Fibroblast of gingiva (primary cell): ENCODE data around the gene TOMM5.
A peak's percentile ranks its signal among the peaks of the same experiment; 100 is the strongest.
"Not testable (repeated sequence)": the region's sequence is repeated elsewhere in the genome, so short reads cannot be mapped to it uniquely, and the experiment has no call there.

Source experiments
- DNase-seq: peaks from one replicate; pipeline ENCODE4 v3.0.0-alpha.2; 2011; ENCODE audit warnings: low read depth

The TOMM5 gene

GRCh38 chr9:37611961-37612360 lies 19.6 kb upstream of the TOMM5 start:
- no peak for DNase-seq

- no peak for DNase-seq
These were observed 18.6 kb upstream of the TOMM5 start for GRCh38 chr9:37611014-37611413.

DNA sequence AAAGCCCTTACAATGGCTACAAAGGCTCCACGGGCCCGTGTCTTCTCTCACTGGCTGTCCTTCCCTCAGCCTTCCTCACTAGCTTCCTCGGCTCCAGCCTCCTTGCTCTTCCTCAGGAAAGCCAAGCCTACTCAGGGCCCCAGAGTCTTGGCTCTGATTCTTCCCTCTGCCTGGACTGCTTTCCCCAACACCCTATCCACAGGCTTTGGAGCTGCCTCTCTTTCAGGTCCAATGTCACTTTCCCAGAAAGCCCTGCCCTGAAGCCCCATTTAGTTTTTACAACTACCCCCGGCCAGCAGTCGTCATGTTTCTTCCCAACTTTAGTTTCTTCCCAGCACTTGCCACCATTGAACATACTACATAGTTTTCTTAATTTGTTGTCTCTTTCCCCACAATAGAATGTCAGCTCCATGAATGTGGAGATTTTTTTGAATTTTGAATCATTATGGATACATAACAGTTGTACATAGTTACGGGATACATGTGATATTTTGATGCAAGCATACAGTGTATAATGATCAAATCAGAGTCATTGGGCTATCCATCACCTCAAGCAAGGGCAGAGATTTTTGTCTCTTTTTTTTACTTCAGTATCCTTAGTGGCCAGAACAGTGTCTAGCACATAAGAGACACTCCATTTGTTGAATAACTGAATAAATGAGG lies 17.5 kb upstream of the TOMM5 start:
- no peak for DNase-seq

- no peak for DNase-seq
These were observed 15.9 kb upstream of the TOMM5 start for GRCh38 chr9:37608250-37608649.

DNA sequence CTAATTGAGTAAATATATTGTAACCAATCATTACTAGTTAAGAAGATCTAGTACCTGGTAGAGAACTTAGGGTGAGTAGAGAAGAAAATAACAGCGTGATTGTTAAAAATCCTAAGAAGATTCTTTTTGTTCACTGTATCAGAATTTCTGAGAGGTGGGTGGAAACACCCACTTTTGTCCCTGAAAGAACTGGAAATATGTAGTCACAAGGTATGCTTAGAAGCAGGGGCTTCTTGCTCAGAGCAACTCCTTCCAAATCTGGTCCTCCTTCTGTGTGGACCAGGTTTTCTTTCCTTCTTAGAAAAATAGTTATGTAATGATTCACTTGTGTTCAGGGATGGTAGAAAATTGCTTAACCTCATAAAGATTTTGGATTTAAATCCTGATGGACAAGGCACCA lies 11.9 kb upstream of the TOMM5 start:
- no peak for DNase-seq

GRCh38 chr9:37602817-37603216 lies 10.4 kb upstream of the TOMM5 start:
- no peak for DNase-seq

DNA sequence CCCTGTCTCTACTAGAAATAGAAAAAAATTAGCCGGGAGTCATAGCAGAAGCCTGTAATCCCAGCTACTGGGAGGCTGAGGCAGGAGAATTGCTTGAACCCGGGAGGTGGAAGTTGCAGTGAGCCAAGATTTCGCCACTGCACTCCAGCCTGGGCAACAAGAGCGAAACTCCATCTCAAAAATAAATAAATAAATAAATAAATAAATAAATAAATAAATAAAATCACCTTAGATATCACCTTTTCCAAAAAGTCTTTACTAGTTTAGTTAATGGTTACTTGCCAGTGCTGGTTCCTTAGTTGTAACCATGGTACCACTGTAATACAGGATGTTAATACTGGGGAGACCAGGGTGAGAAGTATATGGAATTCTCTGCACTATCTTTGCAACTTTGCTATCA lies 9.7 kb upstream of the TOMM5 start:
- DNase-seq, result not testable (repeated sequence)

- no peak for DNase-seq
These were observed 4.1 kb upstream of the TOMM5 start for GRCh38 chr9:37596504-37596903.

DNA sequence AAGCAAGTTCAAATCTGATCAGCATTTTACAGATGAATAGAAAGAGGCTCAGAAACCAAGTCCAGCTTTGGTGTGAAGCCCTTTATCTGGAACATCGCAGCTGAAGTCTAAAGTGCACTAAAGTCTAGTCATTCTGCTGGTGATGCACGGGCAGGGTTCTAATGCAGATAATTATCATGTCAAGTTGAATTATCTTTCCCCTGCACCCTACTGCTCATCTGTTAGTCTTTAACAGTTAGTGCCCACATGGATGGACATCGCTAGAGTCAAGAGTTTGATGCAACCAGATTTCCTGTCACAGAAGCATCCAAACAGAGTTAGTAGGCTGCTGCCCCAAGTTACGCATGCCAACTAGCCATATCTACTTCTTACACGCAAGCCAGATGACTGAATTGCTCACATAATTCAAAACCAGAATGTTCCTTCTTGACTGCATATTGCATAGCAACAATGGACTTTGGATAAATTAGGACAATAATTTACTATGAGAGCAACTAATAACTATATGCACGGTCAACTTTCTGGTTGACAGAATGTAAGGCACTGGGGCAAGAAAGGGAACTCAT lies 1.6 kb upstream of the TOMM5 start:
- DNase-seq, result no peak

GRCh38 chr9:37587521-37587920 lies 4.9 kb downstream of the TOMM5 start:
- no peak for DNase-seq

GRCh38 chr9:37583522-37584121 lies 8.8 kb downstream of the TOMM5 start:
- no peak for DNase-seq

- DNase-seq, result peak; percentile 70
These were observed 9.7 kb downstream of the TOMM5 start for GRCh38 chr9:37582548-37583157.

DNA sequence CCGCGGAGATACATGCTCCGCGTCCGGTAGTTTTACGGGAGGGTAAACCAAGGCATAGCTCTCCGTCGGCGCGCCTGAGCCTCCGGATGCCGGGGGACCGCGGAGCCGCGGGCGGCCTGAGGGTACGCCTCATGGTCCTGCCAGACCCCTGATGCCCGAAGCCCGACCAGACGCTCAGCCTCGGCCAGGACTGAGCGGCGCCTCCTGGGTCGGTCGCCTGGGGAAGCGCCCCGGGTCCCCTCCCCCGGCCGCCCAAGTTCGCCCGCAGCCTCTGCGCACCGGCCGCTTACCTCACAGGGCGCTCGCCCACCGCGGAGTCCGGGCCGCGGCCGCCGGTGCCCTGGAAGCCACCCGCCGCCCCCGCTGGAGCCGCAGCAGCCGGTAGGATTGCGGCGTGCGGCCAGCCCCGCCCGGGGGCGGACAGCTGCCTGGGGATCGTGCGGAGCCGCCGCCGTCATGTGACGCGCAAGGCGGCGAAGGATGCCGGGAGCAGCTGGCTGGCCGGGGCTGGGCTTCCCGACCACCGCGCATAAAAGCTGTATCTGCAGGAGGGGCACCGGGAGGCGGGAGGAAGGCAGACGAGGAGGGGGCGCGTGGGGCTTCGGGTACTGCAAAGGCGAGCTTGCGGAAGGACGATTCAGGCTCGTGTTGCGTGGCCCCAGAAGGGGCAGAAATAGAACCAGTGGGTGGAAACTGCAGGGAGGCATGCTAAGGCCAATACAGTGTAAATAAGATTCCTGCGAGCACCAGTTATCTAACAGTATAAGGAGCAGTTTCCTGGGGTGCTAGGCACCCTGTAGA lies 16.3 kb downstream of the TOMM5 start, which contains the start of gene FBXO10:
FBXO10 (minus strand) TSS at position 460 of the 801 bp plus-strand sequence. CDS start 34,612 bp downstream, outside the sequence.
- peak; percentile 63 for DNase-seq

- no peak for DNase-seq
These were observed 16.9 kb downstream of the TOMM5 start for GRCh38 chr9:37575511-37575914.

- DNase-seq, result peak; percentile 65
These were observed 17.4 kb downstream of the TOMM5 start for GRCh38 chr9:37575001-37575400.

GRCh38 chr9:37574241-37574721 lies 18.1 kb downstream of the TOMM5 start:
- peak; percentile 64 for DNase-seq

GRCh38 chr9:37571282-37571681 lies 21.1 kb downstream of the TOMM5 start:
- DNase-seq, result no peak

DNA sequence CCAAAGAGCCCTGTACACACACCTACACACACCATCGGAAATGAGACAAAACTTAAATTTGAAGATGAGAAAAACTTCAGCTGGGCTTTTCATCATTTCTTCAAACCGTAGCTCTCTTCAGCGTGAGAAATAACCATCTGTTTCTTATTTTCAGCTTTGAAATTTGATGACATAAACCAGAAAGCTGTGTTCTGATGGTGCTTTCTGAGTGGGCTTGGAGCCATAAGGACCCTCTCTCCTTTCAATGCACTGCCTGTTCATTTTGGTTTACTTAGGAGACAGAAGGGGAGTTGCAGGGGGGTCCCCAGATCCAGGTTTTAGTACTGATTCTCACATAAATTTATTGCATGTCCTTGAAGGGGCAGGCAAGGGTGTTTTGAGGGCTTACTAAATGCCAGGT lies 25.7 kb downstream of the TOMM5 start:
- DNase-seq, result no peak

- DNase-seq, result no peak
These were observed 26.5 kb downstream of the TOMM5 start for GRCh38 chr9:37565661-37566618.

GRCh38 chr9:37564916-37565315 lies 27.5 kb downstream of the TOMM5 start:
- no peak for DNase-seq
